ENCODE results near the gene AKR1B15. TPM values are rescaled to one million over a fixed set of nuclear protein-coding genes. Genes with fewer than 3 reads are reported as not detected.

AKR1B15 gene
- total RNA-seq, 1 experiment from 2014 or later = not detected

DNA sequence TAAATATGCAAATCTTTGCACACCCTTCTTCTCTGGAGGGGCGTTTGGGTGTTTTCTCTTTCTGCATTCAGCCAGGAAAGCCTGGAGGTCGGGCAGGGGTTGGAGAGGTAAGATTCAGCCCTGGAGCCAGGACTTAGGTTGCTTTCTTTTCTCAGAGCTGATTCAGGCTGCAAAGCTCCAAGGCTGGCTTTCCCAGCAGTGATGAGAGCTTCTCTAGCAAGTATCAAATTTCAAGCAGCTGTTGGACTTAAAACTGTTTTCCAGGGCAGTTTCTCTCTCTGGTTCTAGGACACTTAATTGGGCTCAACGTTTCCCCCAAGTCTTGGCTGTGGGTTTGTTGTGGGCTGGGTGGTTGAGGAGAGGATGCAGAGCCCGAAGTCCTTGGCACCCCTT is 20.9 kb upstream of the AKR1B15 start:
- Histone ChIP-seq H3K27me3 (ENCODE audit: insufficient read depth, low read length) (peaks cover 13% of the 10 kb centered on the region; the same call in 1 of the 2 replicates), H4K20me1 (ENCODE audit: insufficient read depth) (no peaks in the 10 kb centered on the region), H3K27ac (ENCODE audit: low read depth, low read length) (no peak overlapping the region), H3K4me3 (replicated peaks in 1 of 2; ENCODE audit: low read depth in 1 of 2, low read length in 2 of 2) (no peak overlapping the region), H2AFZ (ENCODE audit: low read depth, low read length, poor library complexity, severe bottlenecking) (no peak overlapping the region), H3K9me3 (ENCODE audit: control insufficient read depth in 1 of 2, insufficient read depth in 1 of 2, low read depth in 1 of 2, low read length in 2 of 2) (no peaks in the 10 kb centered on the region), H3K4me1 (ENCODE audit: control insufficient read depth in 1 of 2, insufficient read depth in 2 of 2, low read length in 2 of 2) (peaks cover 6 to 11% of the 10 kb centered on the region in 2 experiments), H3K9ac (ENCODE audit: low read length) (no peak overlapping the region), H3K4me2 (ENCODE audit: low read length) (no peak overlapping the region), H3K9me2 (ENCODE audit: insufficient read depth) (0 out of 2 replicates have a peak, but pooled peaks cover 4% of the 10 kb centered on the region), H3K36me3 (ENCODE audit: control insufficient read depth in 1 of 2, insufficient read depth in 2 of 2, low read length in 2 of 2) (no peaks in the 10 kb centered on the region), H3K79me2 (ENCODE audit: insufficient read depth, low read length) (no peaks in the 10 kb centered on the region)
- intact Hi-C loops (cut with micrococcal nuclease) = no loop called here
- POLR2A ChIA-PET = no interaction called here
- TF ChIP-seq FOSL1 (IDR thresholded peaks at IDR 0.05; ENCODE audit: low read depth) (no peak), YY1 (IDR thresholded peaks at IDR 0.05; ENCODE audit: extremely low read depth, insufficient replicate concordance, low read depth, low read length) (no peak), EGR1 (IDR thresholded peaks at IDR 0.05; ENCODE audit: low read depth) (no peak), POLR2AphosphoS5 (IDR thresholded peaks at IDR 0.05; ENCODE audit: low read depth, low read length) (no peak), ZNF274 (IDR thresholded peaks at IDR 0.05; ENCODE audit: low read depth, low read length) (no peak), SRF (IDR thresholded peaks at IDR 0.05; ENCODE audit: low read depth) (no peak), SP1 (IDR thresholded peaks at IDR 0.05; ENCODE audit: low read depth) (no peak), CEBPB (IDR thresholded peaks at IDR 0.05; ENCODE audit: low read depth) (no peak), EZH2phosphoT487 (IDR thresholded peaks at IDR 0.05; ENCODE audit: borderline replicate concordance) (no peak), ZFX (IDR thresholded peaks at IDR 0.05) (no peak), RAD21 (IDR thresholded peaks at IDR 0.05; ENCODE audit: low read depth) (no peak)
- TF ChIP-seq, protein P1, sequence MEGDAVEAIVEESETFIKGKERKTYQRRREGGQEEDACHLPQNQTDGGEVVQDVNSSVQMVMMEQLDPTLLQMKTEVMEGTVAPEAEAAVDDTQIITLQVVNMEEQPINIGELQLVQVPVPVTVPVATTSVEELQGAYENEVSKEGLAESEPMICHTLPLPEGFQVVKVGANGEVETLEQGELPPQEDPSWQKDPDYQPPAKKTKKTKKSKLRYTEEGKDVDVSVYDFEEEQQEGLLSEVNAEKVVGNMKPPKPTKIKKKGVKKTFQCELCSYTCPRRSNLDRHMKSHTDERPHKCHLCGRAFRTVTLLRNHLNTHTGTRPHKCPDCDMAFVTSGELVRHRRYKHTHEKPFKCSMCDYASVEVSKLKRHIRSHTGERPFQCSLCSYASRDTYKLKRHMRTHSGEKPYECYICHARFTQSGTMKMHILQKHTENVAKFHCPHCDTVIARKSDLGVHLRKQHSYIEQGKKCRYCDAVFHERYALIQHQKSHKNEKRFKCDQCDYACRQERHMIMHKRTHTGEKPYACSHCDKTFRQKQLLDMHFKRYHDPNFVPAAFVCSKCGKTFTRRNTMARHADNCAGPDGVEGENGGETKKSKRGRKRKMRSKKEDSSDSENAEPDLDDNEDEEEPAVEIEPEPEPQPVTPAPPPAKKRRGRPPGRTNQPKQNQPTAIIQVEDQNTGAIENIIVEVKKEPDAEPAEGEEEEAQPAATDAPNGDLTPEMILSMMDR (IDR thresholded peaks at IDR 0.05 in 2 of 3, conservative IDR thresholded peaks at IDR 0.05 in 1 of 3; ENCODE audit: borderline replicate concordance in 1 of 3, insufficient read depth in 1 of 3, low read depth in 2 of 3, low read length in 2 of 3) = no peak
- TF ChIP-seq, protein P2, sequence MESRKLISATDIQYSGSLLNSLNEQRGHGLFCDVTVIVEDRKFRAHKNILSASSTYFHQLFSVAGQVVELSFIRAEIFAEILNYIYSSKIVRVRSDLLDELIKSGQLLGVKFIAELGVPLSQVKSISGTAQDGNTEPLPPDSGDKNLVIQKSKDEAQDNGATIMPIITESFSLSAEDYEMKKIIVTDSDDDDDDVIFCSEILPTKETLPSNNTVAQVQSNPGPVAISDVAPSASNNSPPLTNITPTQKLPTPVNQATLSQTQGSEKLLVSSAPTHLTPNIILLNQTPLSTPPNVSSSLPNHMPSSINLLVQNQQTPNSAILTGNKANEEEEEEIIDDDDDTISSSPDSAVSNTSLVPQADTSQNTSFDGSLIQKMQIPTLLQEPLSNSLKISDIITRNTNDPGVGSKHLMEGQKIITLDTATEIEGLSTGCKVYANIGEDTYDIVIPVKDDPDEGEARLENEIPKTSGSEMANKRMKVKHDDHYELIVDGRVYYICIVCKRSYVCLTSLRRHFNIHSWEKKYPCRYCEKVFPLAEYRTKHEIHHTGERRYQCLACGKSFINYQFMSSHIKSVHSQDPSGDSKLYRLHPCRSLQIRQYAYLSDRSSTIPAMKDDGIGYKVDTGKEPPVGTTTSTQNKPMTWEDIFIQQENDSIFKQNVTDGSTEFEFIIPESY (IDR thresholded peaks at IDR 0.05; ENCODE audit: extremely low read depth, insufficient replicate concordance, low read length) = no peak
- TF ChIP-seq, protein P3, sequence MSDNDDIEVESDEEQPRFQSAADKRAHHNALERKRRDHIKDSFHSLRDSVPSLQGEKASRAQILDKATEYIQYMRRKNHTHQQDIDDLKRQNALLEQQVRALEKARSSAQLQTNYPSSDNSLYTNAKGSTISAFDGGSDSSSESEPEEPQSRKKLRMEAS (IDR thresholded peaks at IDR 0.05) = no peak
- BruUV-seq (replicated peaks) = no TSS peak
- CTCF ChIA-PET = interaction anchor here (0.8 kb wide), 1 partner anchor 78 kb away, joined by 3 read pairs; no protein-coding TSS in a partner anchor
- DNase-seq (ENCODE audit: low read depth, low spot score) = no peak
- RAD21 ChIA-PET (ENCODE audit: low non-redundant PET in 1 of 2, low total read pairs in 2 of 2, uncharacterized antibody in 2 of 2, unreplicated experiment in 2 of 2) = no interaction called here
- ATAC-seq = no peak
